Measurements from ENCODE around the gene TMEFF2.

The TMEFF2 gene, protein sequence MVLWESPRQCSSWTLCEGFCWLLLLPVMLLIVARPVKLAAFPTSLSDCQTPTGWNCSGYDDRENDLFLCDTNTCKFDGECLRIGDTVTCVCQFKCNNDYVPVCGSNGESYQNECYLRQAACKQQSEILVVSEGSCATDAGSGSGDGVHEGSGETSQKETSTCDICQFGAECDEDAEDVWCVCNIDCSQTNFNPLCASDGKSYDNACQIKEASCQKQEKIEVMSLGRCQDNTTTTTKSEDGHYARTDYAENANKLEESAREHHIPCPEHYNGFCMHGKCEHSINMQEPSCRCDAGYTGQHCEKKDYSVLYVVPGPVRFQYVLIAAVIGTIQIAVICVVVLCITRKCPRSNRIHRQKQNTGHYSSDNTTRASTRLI
- total RNA-seq, result 0 reads per million in 2 donors

DNA sequence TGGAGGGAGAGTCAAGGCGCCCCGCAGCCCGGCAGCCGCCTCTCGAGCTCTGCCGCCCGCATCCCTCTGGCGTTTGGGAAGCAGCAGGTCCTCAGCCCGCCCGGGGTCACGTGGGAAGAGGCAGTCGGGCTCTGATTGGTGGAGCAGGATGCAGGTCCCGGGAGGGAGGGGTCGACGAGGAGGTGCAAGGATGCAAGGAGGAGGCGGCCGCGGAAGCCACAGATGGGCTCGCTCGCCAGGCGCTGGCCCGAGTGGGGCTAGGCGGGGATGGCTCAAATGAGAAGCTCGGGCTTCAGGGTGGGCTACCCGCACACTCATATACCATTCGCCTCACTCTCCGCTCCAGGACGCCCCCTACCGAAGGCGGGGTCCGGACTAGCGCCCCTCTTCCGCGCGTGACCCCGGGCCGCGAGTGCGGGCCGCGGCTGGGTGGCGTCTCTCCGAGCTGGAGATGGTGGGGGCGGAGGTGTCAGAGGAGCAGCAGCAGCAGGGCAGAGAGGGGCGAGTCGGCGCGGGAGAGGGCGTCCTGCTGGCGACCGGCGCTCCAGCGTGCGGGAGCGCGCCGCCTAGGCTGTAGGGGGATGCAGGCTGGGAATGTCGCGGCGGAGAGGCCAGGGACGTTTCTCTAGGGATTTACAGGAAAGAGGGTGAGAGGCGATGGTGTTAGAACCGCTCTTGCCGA lies at the start of gene TMEFF2:
TMEFF2 (minus strand) TSS at position 68 of the 682 bp plus-strand sequence. CDS start 409 bp downstream, outside the sequence.
- no peak for DNase-seq

DNA sequence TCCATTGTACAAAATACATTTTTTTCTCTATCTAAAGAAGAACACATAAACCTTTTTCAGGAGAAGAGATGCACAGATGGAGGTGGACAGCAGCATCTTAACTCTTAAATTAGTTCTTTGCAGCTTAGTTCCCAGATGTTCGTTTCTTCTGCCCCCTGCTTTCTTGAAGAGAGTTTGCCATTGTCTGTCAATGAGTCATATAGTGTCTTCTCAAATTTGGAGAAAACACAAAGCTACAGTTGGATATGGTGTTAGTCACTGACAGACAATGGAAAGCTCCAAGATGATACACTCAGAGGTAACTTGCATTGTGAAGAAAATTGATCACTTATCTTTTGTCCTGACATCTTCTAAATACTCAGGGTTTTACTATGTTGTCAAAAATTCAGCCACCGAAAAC lies 48.8 kb upstream of the TMEFF2 start:
- DNase-seq, result no peak

DNA sequence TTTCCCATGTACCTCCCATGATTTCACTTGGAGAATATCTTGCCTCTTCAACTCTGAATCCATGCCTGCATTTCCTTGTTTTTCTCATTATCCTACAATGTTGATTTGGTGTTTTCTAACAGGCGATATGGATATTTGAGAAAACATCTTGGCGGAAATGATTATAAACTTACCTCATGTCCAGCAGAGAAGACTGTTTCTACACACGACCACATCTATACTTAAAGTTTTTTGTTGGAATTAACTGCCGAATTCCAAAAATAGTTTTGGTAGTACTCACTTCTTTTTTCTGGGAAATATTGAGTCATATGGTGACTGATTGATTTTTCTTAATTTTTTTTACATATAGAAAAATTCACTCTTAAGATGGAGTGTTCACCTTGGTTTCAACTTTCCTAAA lies 41.4 kb upstream of the TMEFF2 start:
- no peak for DNase-seq

DNA sequence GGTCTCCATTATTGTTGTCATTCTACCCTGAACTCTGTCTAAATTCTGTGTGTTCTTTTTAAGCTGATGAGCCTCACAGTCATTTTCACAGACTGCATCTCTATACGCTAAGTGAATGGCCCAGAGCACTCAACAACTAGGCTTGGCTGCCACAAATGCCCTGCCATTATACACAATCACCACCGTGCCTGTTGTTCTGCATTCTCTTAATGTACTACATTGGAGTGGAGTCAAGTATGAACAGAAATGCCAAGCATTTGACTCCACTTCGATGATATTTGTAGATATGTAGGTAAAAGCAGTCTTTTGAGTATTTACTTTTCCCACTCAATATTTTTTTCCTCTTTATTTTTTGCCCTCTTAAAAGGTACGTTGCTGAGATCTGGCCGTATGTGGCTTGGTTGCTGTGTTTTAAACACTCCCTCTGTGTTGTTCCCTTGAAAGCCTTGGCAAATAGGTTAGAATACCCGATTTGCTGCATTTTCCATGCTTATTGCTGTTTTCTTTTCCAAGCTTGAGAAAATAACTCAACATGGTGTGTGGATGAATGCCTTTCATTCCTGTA lies 36.2 kb upstream of the TMEFF2 start:
- no peak for DNase-seq

DNA sequence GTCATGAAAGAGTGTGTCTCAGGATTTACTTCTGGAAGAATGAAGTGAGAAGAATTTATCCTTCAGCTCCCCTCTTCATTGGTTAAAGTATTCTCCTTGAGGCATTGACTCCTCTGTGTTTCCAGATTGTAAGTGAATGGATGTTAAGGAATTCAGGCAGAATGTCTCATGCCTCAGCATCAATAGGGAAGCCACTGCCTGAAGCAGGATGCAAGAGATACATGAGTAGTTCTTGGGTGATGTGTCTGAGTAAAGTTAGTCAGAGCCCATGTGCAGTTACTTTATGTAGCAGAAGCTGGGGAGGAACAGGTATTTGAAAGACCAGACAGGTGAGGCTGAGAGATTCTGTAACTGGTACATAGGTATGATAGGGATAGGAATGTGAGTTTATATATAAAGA lies 34.0 kb upstream of the TMEFF2 start:
- DNase-seq, result no peak

DNA sequence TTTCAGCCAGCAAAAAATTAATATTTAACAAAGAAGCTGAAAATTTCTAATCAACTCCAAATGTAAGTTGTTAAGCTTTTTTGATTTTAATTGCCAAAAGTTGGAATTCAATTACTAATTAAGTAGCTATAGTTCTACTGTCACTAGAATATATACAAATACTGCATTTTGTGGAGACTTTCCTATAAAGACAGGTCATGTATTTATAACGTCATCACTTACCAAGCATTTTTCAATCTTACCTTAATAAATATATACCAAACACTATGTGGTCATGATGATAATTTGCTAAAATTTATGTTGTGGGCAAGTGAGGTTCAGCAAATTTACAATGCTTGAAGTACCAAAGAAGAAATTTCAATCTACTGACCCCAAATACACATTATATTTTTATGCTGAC lies 24.2 kb upstream of the TMEFF2 start:
- DNase-seq, result no peak

DNA sequence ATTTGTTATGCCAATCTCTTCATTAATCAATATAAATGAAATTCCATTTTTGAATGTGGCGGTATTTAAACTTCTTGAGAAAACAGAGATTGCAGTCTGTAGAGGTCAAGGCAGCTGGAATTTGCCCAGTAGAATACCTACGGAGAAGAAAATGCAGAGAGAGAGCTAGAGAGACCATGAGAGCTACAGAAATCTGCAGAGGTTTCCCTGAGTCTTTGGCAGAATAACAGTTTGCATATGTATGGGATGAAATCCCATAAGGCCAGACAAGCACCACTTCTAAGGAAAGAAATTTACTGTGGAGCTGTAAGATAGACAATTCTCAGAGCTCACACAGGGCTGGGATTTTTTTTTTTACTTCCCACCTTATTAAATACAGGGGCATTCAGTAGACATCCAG lies 23.6 kb upstream of the TMEFF2 start:
- no peak for DNase-seq

DNA sequence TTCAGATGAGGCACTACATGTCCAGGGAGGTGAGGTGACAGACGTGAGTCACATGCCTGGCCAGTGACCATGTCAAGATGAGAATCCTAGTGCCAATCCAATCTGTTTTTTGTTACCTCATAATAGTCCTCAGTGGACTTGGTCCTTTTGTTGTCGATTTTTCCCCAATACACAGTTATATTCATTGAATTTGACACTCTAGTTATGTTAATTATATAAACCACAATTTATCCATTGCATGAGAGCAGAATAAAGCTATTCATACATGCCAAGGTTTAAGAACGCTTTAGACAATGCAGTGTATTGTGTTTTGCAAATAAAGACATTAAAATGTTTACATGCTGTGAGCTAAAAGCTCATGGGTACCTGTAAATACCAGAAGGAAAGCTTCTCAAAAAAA lies 21.6 kb upstream of the TMEFF2 start:
- DNase-seq, result no peak

DNA sequence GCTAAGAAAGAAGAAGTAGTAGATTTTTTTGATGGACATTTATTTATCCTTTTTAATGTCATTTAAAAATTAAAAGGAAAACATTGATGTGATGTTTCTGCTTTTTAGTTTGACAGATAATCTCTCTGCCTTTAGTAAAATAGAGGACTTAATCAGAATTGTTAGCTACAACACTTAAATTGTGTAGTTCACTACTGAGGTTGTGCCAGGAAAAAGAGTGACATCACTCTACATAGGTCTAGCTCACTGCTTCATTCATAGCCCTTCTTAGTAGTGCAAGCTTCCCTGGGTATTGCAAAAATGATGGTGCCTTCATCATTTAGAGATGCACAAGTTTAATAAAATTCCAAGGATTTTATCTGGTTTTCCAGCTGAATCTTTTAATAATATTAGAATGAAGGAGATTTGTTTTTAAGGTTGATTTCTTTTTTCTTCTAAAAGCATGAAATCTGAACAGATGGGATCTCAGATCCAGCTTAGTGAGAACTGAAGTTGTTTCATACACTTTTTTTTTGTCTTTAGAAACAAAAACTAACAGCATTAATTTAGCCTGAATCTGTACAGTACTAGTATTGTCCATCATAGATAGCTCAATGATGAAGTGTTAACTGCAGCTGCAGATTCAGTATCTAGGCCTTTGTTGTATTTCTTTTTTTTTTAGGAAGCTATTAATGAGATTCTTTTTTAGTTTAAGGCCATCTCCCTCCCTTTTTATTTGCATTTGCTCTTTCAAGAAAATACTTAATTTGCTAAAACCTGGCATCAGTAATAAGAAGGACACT lies 20.6 kb upstream of the TMEFF2 start:
- DNase-seq, result no peak

DNA sequence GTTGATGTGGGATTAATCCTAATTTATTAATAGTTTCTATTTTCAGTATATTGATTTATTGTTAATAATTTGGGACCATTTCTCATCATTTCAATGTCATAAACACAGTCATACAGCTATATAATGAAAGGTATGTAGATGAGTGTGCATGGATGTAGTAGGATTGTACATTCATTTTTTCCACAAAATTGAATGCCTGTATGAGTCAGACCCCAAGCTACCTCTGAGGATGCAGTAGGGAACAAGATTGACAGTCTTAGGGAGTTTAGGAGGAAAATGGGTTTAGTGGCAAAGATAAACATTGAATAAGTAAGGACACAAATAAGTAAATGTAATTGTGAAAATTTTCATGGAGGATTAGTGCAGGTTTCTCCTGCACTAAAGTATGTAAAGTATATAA lies 14.1 kb upstream of the TMEFF2 start:
- DNase-seq, result no peak

DNA sequence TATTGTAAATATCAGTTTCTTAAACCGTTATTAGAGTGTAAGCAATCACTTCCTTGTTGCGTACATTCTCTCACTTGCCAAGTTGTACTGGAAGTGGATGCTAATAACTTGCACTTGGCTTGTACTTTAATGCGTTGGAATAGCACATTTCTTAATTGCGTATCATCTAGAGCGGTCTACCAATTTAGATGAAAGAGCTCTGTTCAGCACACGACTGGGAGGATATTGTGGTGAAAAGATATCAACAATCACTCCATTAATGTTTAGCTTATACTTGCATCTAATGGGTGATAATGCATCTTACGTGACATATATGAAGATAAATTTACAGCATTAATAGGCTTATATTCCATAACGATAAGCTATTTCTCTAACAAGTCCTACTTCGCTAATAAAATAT lies 11.7 kb upstream of the TMEFF2 start:
- DNase-seq, result no peak

DNA sequence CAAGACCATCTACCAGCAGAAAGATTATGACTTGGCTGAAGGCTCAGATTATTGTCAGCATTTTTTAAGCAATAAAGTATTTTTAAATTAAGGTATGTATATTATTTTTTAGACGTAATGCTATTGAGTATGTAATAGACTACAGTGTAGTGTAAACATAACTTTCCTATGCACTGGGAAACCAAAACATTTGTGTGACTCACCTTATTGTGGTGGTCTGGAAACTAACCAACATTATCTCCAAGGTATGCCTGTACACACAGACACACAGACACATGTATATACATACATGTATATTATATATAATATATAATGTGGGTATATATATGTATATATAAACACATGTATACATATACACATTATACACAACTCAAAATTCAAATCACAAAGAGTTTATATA lies 9.1 kb upstream of the TMEFF2 start:
- DNase-seq, result no peak

DNA sequence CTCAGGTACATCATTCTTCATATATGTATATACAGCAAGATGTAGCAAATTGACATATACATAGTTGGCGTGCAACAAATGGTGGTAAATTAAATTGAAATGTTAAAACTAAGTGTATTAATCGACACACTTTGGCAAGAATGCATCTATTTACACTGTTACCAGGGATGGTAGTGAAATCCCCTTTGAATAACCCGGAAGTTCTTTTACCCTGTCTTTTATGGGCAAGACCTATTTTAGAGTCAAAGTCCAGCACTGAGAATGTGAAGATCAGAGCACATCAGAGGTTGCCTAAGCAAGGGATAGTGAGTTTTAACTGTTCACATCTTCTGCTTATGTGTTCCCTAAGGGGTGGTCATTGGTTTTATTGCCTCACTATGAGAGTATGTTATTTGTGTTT lies 7.6 kb upstream of the TMEFF2 start:
- DNase-seq, result no peak

DNA sequence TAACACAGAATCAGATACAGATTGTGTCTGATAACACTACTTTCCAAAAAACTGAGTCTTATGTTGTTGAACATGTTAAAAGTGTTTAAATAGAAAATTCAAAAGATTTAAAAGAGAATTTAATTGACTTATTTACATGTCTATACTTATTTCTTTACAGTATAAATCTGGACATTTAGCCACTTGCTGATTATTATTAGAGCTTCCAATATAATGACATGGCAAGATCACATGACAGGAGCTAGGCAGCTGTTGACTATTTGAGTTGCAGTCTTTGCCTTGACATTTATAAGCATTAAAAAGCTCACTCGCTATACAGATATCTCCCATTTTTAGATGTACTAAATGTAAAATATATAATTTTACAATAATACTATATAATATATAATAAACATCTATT lies 6.4 kb upstream of the TMEFF2 start:
- DNase-seq, result no peak

DNA sequence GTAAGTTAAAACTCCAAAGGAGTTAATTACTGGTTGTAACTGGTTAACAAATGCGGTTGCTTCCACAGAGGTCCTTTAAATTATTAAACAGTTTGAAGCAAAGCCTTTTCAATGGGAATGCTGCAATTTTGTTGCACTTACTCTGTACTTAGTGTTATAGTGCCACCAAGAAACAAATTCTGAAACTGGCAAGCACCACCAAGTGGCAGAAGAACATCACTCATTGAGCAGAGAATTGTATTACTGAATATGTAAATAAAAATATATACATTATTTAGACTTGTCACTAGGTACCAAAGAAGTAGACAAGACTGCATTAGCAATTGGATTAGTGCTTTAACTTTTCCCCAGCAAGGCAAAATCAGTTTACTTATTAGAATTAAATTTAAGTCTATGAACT lies 2.6 kb upstream of the TMEFF2 start:
- DNase-seq, result no peak

DNA sequence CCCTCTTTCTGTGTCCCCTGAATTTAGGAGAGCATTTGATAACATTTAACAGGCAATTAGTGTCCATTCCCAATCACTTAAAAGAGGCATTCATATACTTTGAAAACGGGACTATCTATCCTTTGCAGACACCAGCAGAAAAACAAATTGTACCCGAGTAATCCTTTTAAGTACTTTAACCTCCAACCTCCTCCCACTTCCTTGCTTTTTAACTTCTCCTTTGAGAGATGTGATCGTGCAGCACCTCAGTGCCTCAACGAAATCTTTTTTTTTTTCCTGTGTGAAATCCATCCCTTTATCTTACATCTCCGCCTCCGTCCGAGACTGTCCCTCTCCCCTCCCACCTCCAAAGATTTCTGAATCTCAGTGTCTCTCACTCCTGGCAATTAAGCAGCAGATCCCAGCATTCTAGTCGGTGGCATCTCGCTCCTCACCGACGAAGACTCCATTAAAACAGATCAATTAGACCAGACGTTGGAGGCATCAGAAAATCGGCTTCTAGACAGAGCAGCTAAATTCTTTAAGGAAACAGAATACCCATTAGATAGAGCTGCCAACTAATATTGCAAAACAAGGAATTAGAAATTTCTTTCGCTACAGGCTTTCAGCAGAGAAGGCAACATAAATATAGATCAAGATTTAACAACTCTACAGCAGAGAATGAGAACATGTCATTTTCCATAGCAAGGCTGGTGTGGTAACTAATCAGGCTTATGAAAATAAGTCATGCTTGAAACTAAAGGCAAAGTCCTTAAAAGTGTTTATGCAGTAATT lies 1.9 kb upstream of the TMEFF2 start:
- DNase-seq, result no peak

DNA sequence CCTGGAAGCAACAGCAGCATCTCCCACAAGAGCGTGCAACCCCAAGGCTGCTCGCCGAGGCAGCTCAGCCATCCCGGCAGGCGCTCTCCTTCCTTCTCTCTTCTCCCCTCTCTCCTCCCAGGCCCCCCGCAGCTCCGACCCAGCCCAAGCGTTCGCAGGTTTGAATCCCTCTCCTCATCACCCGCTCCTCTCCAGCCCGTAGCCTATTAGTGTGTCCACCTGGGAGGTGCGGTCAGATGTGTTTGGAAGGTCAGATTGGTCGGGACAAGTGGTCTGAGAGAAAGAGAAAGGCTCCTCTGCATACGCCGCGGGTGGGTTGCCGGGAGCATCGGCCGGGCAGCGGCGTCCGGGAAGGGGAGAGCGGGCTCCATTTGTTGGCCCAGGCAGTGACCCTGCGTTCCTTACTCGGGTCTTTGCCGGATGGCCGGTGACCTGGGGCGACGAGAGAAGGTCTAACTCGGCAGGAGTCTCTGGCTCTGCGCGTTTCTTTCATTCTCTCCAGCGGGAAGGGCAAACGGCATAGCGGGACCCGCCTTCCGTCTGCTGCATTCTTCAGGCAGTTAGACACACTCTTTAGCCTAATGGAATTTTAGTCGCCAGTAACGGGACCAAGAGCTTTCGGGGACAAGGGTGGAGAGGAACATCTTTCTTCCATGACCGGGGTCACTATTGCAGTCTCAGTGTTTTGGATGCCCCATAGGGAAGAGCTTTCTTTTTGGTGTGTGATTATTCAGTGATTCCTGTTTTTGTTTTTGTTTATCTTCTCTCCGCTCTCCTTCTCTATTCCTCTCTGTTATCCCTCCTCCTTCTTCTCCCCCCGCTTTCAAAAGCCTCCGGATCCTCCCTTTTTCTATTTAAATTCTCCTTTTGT lies 1.1 kb upstream of the TMEFF2 start:
- DNase-seq, result no peak

DNA sequence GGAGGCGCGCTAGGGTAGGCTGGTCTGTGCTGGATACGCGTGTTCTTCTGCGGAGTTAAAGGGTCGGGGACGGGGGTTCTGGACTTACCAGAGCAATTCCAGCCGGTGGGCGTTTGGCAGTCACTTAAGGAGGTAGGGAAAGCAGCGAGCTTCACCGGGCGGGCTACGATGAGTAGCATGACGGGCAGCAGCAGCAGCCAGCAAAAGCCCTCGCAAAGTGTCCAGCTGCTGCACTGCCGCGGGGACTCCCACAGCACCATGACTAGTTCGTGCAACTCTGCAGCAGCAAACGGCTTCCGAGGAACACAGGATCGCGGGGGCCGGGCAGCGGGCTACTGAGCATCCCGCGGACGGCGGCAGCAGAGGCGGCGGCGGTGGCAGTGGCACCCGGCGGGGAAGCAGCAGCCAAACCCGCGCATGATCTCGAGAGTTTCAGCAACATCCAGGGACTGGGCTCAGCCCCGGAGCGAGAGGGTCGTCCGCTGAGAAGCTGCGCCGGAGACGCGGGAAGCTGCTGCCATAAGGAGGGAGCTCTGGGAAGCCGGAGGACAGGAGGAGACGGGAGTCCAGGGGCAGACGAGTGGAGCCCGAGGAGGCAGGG lies 368 bp downstream of the TMEFF2 start:
- DNase-seq, result no peak

DNA sequence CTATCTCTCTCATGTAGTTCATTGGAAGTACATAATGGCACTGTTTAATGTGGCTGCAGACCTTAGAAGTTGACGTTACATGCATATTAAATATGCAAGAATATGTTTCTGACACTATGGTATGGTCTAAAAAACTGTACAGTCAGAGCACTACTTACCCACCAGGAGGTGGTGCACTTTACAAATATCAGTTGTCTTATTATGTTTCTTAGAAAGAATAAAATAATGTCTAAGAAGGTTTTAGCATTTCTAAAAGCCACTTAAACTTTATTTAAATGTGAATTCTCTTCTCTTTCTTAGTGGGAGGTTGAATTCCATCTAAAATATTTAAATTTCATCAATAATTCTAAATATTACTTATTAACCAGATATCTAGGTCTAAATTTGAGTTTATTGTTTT lies 4.3 kb downstream of the TMEFF2 start:
- DNase-seq, result no peak

DNA sequence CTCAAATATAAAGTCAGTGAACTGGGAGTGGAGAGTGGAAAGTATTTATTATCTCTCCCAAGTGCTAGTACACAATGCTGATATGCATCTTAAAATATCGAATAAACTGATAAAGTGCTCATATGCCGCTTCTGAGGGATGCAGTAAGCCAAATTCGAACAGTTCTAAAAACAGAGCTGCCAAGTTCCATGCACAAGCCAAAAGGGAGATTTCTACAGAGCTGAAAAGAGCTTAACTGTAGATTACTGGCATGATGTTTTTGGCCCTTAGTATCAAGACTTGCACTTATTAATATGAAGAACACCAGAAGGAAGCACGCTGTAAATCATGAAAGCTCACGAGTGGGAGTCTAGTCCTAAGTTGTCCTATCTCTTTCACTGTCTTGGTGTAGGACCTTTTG lies 7.9 kb downstream of the TMEFF2 start:
- DNase-seq, result no peak

DNA sequence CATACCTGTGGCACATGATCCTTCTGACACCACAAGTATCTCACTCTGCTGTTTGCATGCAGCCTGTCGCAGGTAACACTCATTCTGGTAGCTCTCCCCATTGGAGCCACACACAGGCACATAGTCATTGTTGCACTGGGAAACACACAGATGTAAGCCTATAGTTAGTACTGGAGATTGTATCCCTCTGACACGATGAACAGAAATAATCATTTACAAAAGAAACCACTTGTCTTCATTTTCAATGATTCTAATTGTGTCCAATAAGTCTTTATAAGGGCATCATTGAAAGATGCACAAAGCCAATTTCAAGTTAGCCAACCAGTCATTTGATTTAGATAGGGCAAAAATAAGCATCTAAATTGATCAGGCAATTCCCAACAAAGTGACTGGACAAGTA lies 10.4 kb downstream of the TMEFF2 start:
- DNase-seq, result no peak
